GM12878 (cell line): ENCODE data around the gene MYO10. TPM values are rescaled to one million over a fixed set of nuclear protein-coding genes. Genes with fewer than 3 reads are reported as not detected.

ENCODE experiments used
- ATAC-seq: fragments of 200-7000 bp; cut with Tn5 transposase; 3 replicates; pipeline ENCODE4 v1.9.1; 2020; ENCODE audit warnings: mild to moderate bottlenecking, moderate library complexity
- BruUV-seq: library from RNA; stranded (reverse); fragments of 400-500 nt; replicated peaks from 2 replicates; lab custom pipeline; 2021; lab: Mats Ljungman, UMichigan
- CTCF ChIA-PET: fragments of 300-600 bp; sonication (Branson Sonifier 250); formaldehyde crosslinking; extraction: SDS; loops from one replicate; lab custom pipeline; 2021; ENCODE audit warnings: inconsistent platforms; lab: Yijun Ruan, JAX
- POLR2A ChIA-PET: fragments of 350-600 bp; formaldehyde crosslinking; extraction: SDS; loops from one replicate; lab custom pipeline; 2021; ENCODE audit warnings: inconsistent platforms; lab: Charles Lee
- RAD21 ChIA-PET: fragments of 300-600 bp; sonication (Branson Sonifier 250); formaldehyde crosslinking; loops from one replicate; lab custom pipeline; 2023; ENCODE audit warnings: antibody characterized with exemption; ENCODE audit not compliant: unreplicated experiment; lab: Charles Lee
- SMC1A ChIA-PET: fragments of 300-600 bp; sonication (Branson Sonifier 250); formaldehyde crosslinking; loops from one replicate; lab custom pipeline; 2023; ENCODE audit not compliant: unreplicated experiment, uncharacterized antibody; lab: Charles Lee
- DNase-seq: peaks from one replicate; pipeline ENCODE4 v3.0.0-alpha.2; 2011; ENCODE audit warnings: low read depth, low spot score
- FAIRE-seq: peaks from 3 replicates; lab custom pipeline; 2011; peaks lifted over from hg19 to GRCh38; lab: Jason Lieb, UNC
- H2AFZ ChIP-seq: 2 replicates; pipeline ENCODE4 v1.6.0; 2011; ENCODE audit warnings: low read depth, low read length, control low read depth; ENCODE audit not compliant: control insufficient read depth
- H3K27ac ChIP-seq: 2 replicates; pipeline ENCODE4 v1.5.1; 2011; ENCODE audit warnings: control low read depth; ENCODE audit not compliant: control insufficient read depth, insufficient read depth
- H3K27me3 ChIP-seq, 2 experiments: replicated peaks in 1 of 2; 2 replicates each; pipeline versions ENCODE4 v1.6.0 to v1.6.1; 2011; ENCODE audit warnings: low read length in 1 of 2; ENCODE audit not compliant: control insufficient read depth in 2 of 2, insufficient read depth in 2 of 2
- H3K36me3 ChIP-seq, 2 experiments: 2 replicates each; pipeline ENCODE4 v1.5.1; 2011; ENCODE audit warnings: low read length in 1 of 2; ENCODE audit not compliant: control insufficient read depth in 2 of 2, insufficient read depth in 2 of 2
- H3K4me1 ChIP-seq: 2 replicates; pipeline ENCODE4 v1.6.1; 2011; ENCODE audit warnings: mild to moderate bottlenecking, low read length, moderate library complexity, mixed read lengths; ENCODE audit not compliant: control insufficient read depth, insufficient read depth
- H3K4me2 ChIP-seq: 2 replicates; pipeline ENCODE4 v1.6.0; 2011; ENCODE audit warnings: control low read depth; ENCODE audit not compliant: control insufficient read depth, insufficient read depth
- H3K4me3 ChIP-seq: fragments of 200-600 bp; sonication (generic); 2 replicates; pipeline ENCODE4 v1.5.1; 2016
- H3K79me2 ChIP-seq: 2 replicates; pipeline ENCODE4 v1.6.0; 2011; ENCODE audit warnings: low read length; ENCODE audit not compliant: control insufficient read depth, insufficient read depth
- H3K9ac ChIP-seq: 2 replicates; pipeline ENCODE4 v1.8.0; 2011; ENCODE audit warnings: low read length, control low read depth, mixed read lengths; ENCODE audit not compliant: control insufficient read depth, insufficient read depth
- H3K9me3 ChIP-seq: replicated peaks from 3 replicates; pipeline ENCODE4 v1.5.1; 2011; ENCODE audit warnings: mild to moderate bottlenecking, low read length; ENCODE audit not compliant: control insufficient read depth, insufficient read depth
- H4K20me1 ChIP-seq: 2 replicates; pipeline ENCODE4 v1.6.0; 2011; ENCODE audit not compliant: control insufficient read depth, insufficient read depth
- CBX5 ChIP-seq: sonication (generic); IDR thresholded peaks from 2 replicates; pipeline ENCODE4 v1.6.1; 2016; ENCODE audit warnings: low read depth, moderate library complexity, mild to moderate bottlenecking, inconsistent platforms
- EGR1 ChIP-seq, 2 experiments: IDR thresholded peaks; 1 replicate in 1 of 2; 2 replicates in 1 of 2; pipeline ENCODE4 v1.6.1; 2011 to 2012; ENCODE audit warnings: low read depth in 2 of 2, low read length in 2 of 2, borderline replicate concordance in 1 of 2, mild to moderate bottlenecking in 1 of 2, moderate library complexity in 1 of 2
- EZH2 ChIP-seq: IDR thresholded peaks from 2 replicates; pipeline ENCODE4 v1.6.1; 2012; ENCODE audit warnings: low read depth, mild to moderate bottlenecking, control low read depth, inconsistent platforms, low read length, borderline replicate concordance; ENCODE audit not compliant: control insufficient read depth
- GATAD2B ChIP-seq: fragments of 450-650 bp; conservative IDR thresholded peaks from 2 replicates; pipeline ENCODE4 v1.6.1; 2017; ENCODE audit warnings: low read depth, mild to moderate bottlenecking, moderate library complexity
- KAT2A ChIP-seq: conservative IDR thresholded peaks from 2 replicates; pipeline ENCODE4 v1.6.1; 2011; ENCODE audit warnings: low read depth, low read length; ENCODE audit not compliant: control insufficient read depth
- NFIC ChIP-seq: IDR thresholded peaks from 2 replicates; pipeline ENCODE4 v1.6.1; 2012; ENCODE audit warnings: low read depth, mild to moderate bottlenecking, inconsistent platforms, low read length, moderate library complexity
- NFXL1 ChIP-seq: fragments of 450-650 bp; IDR thresholded peaks from 2 replicates; pipeline ENCODE4 v1.6.1; 2017; ENCODE audit warnings: antibody characterized with exemption, mild to moderate bottlenecking, borderline replicate concordance
- SPI1 ChIP-seq: IDR thresholded peaks from 2 replicates; pipeline ENCODE4 v1.6.1; 2011; ENCODE audit warnings: low read depth, mild to moderate bottlenecking, low read length, moderate library complexity, borderline replicate concordance; ENCODE audit not compliant: insufficient read depth
- SREBF1 ChIP-seq: IDR thresholded peaks from 2 replicates; pipeline ENCODE4 v1.6.1; 2012; ENCODE audit warnings: mild to moderate bottlenecking, low read length
- STAT3 ChIP-seq: IDR thresholded peaks from 2 replicates; pipeline ENCODE4 v1.6.1; 2011; ENCODE audit warnings: low read depth, low read length, improper control_type of control experiment
- ZZZ3 ChIP-seq: IDR thresholded peaks from 2 replicates; pipeline ENCODE4 v1.6.1; 2011; ENCODE audit warnings: low read depth; ENCODE audit not compliant: control insufficient read depth, insufficient read length
- WGBS: methylation state at CpG from one replicate; pipeline ENCODE4 v1.1.6; 2016; ENCODE audit warnings: low lambda C conversion rate; ENCODE audit not compliant: insufficient replicate concordance, insufficient coverage; ENCODE audit errors: missing lambda C conversion rate; 5-methylcytosine and 5-hydroxymethylcytosine counted together
- in situ Hi-C: fragments of 300-500 bp; cut with MboI; formaldehyde crosslinking; loops from 9 replicates; pipeline ENCODE4 v1.14.3; 2018; ENCODE audit warnings: mixed read lengths
- intact Hi-C: fragments of 100-400 bp; cut with micrococcal nuclease; formaldehyde crosslinking; loops from one replicate; pipeline ENCODE4 v1.14.2; 2022; ENCODE audit not compliant: unreplicated experiment
- polyA plus RNA-seq, 11 experiments: library from polyadenylated mRNA; depleted of rRNA in 4 of 11; unstranded in 6 of 11; stranded (reverse) in 5 of 11; fragments of >200 nt; fragmentation: Nextera tagmentation in 4 of 11; fragmentation: Illumina TruSeq in 1 of 11; extraction: Ambion mirVana in 4 of 11; extraction: Trizol in 1 of 11; gene quantifications; 1 replicate in 1 of 11; 2 replicates in 10 of 11; pipeline versions ENCODE4 v1.2.1 to v1.2.3, GENCODE V29; 2011 to 2016; ENCODE audit warnings: inconsistent platforms in 2 of 11, missing spikeins in 2 of 11, low read depth in 1 of 11
- total RNA-seq, 4 experiments: library from RNA; depleted of rRNA in 3 of 4; stranded (reverse); fragments of >200 nt in 3 of 4; fragmentation: Illumina TruSeq in 1 of 4; extraction: Trizol in 1 of 4; gene quantifications; 2 replicates each; pipeline versions ENCODE4 v1.2.1 to v1.2.3, GENCODE V29; 2013 to 2021
- TF ChIP-seq, protein P1 (sequence below): fragments of 450-650 bp; IDR thresholded peaks from 2 replicates; pipeline ENCODE4 v1.6.1; 2017; ENCODE audit warnings: borderline replicate concordance
- TF ChIP-seq, protein P2 (sequence below): fragments of 450-650 bp; IDR thresholded peaks from 2 replicates; pipeline ENCODE4 v1.6.1; 2017; ENCODE audit warnings: mild to moderate bottlenecking, moderate library complexity

MYO10 gene
- total and polyA plus RNA-seq, 10 of the 15 experiments (the other 5 are each of a cell fraction or from before 2014, with no cell fraction given), result 0.02 to 0.77 (median 0.17) TPM

- TF ChIP-seq NFIC (no peak), KAT2A (no peak), CBX5 (no peak), SPI1 (no peak), NFXL1 (no peak), GATAD2B (no peak), EGR1 (IDR thresholded peaks at IDR 0.05; ENCODE audit: borderline replicate concordance in 1 of 2, low read depth in 2 of 2, low read length in 2 of 2) (no peak), EZH2 (no peak), ZZZ3 (no peak), STAT3 (no peak), SREBF1 (no peak)
- TF ChIP-seq, protein P1, sequence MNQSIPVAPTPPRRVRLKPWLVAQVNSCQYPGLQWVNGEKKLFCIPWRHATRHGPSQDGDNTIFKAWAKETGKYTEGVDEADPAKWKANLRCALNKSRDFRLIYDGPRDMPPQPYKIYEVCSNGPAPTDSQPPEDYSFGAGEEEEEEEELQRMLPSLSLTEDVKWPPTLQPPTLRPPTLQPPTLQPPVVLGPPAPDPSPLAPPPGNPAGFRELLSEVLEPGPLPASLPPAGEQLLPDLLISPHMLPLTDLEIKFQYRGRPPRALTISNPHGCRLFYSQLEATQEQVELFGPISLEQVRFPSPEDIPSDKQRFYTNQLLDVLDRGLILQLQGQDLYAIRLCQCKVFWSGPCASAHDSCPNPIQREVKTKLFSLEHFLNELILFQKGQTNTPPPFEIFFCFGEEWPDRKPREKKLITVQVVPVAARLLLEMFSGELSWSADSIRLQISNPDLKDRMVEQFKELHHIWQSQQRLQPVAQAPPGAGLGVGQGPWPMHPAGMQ, result no peak
- TF ChIP-seq, protein P2, sequence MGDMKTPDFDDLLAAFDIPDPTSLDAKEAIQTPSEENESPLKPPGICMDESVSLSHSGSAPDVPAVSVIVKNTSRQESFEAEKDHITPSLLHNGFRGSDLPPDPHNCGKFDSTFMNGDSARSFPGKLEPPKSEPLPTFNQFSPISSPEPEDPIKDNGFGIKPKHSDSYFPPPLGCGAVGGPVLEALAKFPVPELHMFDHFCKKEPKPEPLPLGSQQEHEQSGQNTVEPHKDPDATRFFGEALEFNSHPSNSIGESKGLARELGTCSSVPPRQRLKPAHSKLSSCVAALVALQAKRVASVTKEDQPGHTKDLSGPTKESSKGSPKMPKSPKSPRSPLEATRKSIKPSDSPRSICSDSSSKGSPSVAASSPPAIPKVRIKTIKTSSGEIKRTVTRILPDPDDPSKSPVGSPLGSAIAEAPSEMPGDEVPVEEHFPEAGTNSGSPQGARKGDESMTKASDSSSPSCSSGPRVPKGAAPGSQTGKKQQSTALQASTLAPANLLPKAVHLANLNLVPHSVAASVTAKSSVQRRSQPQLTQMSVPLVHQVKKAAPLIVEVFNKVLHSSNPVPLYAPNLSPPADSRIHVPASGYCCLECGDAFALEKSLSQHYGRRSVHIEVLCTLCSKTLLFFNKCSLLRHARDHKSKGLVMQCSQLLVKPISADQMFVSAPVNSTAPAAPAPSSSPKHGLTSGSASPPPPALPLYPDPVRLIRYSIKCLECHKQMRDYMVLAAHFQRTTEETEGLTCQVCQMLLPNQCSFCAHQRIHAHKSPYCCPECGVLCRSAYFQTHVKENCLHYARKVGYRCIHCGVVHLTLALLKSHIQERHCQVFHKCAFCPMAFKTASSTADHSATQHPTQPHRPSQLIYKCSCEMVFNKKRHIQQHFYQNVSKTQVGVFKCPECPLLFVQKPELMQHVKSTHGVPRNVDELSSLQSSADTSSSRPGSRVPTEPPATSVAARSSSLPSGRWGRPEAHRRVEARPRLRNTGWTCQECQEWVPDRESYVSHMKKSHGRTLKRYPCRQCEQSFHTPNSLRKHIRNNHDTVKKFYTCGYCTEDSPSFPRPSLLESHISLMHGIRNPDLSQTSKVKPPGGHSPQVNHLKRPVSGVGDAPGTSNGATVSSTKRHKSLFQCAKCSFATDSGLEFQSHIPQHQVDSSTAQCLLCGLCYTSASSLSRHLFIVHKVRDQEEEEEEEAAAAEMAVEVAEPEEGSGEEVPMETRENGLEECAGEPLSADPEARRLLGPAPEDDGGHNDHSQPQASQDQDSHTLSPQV, result no peak
- in situ Hi-C loops (no loop called here), intact Hi-C loops (no loop called here)
- Histone ChIP-seq H3K79me2 (no peaks in the 10 kb centered on the region), H3K4me3 (no peak overlapping the region), H3K9ac (no peak overlapping the region), H3K27ac (no peak overlapping the region), H3K36me3 (no peaks in the 10 kb centered on the region), H3K27me3 (no peaks in the 10 kb centered on the region), H3K9me3 (no peaks in the 10 kb centered on the region; the same call in 1 of the 3 replicates), H3K4me1 (no peaks in the 10 kb centered on the region), H4K20me1 (no peaks in the 10 kb centered on the region), H3K4me2 (no peak overlapping the region), H2AFZ (no peak overlapping the region)
- no TSS peak for BruUV-seq
- SMC1A ChIA-PET, result no interaction called here
- DNase-seq, result no peak
- POLR2A ChIA-PET, result no interaction called here
- 40% methylated on average over 10 of the region's 10 CpGs for WGBS
- CTCF ChIA-PET, result no interaction called here
- ATAC-seq, result no peak
- FAIRE-seq, result no peak
- RAD21 ChIA-PET, result no interaction called here
These were observed 80.2 kb downstream of the MYO10 start for GRCh38 chr5:16855898-16856297.
